GM19468 (cell line): ENCODE measurements around the gene PALLD.

Source experiments
- ATAC-seq: cut with Tn5 transposase; IDR thresholded peaks from one replicate; pipeline ENCODE4 v1.9.1; 2021; ENCODE audit warnings: mild to moderate bottlenecking, moderate library complexity, moderate number of reproducible peaks; ENCODE audit not compliant: unreplicated experiment; ENCODE audit errors: extremely low read depth

The PALLD gene

DNA sequence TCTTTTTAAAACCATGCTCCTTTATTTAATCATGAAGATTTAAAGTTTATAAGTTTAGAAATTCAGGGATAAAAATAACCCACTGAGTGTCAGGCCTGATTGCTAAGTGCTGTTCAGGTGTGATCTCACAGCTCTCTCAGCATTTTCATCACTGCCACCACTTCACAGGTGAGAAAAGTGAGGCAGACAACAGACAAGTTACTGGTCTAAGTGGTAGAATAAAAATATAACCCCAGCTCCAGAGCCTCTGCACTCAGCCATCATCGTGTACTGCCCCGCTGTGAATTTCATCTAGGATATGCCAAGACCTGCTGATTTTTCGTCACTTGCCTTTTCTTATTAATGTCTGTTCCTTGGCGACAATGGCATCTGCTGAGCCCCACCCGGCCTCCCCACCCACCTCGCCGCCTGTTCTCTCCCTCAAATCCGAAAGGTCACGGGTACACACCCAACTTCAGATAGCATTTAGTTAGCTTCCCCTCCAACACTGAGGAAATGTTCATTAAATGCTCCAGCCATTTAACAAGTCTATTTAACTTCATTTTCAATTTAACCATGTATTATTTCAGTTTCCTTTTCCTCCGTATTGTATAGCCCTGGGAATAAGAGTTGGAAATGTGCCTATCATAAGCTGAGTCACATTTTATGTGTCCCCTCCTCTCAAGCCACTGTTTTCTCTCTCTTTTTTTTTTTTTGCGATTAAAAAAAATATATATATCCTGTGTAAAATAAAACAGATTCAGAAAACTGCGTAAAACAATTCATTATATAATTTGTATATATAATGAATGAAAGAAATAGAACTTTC is 276.7 kb downstream of the PALLD start:
- ATAC-seq: no peak

DNA sequence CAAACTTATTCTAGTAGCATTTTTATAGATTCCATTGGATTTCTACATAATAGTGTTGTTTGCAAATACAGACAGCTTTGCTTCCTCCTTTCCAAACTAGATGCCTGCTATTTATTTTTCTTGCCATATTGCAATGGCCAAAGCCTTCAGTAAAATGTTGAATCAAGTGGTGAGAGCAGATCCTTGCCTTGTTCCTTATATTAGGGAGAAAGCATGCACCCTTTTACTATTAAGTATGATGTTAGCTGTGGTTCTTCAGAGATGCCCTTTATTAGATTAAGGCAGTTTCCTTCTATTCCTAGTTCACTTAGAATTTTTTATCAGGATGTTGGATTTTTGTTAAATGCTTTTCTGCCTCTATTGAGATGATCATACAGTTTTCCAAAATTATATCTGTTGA is 279.5 kb downstream of the PALLD start:
- no peak for ATAC-seq

DNA sequence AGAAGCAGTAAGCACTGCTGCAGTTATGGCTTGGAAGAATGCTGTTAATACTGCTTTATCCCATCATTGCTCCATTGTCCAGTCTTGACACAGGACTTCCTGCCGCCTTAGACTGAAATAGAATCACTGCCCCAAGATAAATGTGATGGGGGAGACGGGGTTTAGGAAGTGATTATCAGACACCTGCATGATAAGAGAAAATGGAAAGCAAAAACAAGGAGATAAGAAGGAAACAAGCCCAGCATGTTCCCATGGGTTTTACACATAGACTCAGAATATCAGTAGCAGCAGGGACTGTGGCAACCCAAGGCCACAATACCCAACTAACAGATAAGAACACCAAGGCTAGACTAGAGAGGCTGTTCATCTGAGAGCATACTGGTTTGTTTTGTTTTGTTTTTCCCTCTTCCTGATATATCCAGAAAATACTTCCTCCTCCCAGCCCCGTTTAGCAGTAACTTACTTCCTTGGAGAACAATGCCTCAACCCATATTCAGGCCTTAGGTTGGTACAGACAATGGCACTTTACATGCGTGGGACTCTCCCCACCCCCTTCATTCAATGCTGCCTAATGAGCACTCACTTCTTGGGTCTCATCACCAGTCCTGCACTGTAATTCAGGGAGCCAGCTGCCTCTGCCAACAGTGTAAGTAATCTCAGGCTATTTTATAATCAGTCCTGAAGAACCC is 280.6 kb downstream of the PALLD start:
- no peak for ATAC-seq

DNA sequence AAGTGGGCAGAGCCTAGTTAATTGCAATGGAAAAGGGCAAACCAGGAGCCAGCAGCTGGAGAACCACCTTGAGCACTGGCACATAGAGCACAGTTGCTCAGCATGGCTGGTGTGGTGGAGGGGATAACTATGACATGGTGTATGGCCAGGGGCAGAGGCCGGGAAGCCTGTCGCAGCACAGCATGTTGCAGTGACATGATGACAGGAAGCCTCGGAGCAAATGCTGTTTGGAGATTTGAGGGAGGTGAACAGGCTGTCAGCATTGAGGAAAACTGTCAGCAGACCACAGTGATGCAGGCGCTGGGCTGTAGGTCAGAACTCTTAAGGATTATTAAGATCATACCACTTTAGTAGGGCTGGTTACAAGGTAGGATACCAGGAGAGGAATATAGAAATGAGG is 284.5 kb downstream of the PALLD start:
- ATAC-seq: no peak

DNA sequence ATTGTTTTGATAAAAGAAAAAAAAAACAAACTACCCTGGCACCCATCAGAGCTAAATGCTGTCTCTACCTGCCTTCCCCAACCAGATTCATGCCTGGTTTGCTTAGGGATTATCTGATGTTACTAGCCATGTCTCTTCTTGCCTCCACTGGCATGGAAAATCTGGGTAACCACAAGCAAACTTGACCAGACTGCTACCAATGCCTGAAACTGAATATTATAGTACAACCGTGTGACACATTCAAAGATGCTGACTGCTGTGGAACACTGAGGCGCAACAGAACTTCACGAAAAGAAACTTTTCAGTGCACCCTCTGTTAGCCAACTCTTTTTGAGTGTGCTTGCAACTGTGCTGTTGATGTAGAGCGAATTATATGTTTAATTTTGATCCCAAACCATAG is 285.1 kb downstream of the PALLD start:
- ATAC-seq: no peak

DNA sequence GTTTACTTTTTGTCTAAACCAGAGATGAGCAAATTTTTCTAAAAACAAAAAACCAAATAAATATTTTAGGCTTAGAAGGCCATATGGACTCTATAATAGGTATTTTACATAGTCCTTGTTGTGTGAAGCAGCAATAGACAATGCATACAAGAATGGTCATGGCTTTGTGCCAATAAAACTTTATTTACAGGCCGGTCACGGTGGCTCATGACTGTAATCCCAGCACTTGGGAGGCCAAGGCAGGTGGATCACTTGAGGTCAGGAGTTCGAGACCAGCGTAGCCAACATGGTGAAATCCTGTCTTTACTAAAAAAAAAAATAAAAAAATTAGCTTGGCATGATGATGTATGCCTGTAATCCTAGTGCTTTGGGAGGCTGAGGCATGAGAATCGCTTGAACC is 285.6 kb downstream of the PALLD start:
- ATAC-seq: no peak

DNA sequence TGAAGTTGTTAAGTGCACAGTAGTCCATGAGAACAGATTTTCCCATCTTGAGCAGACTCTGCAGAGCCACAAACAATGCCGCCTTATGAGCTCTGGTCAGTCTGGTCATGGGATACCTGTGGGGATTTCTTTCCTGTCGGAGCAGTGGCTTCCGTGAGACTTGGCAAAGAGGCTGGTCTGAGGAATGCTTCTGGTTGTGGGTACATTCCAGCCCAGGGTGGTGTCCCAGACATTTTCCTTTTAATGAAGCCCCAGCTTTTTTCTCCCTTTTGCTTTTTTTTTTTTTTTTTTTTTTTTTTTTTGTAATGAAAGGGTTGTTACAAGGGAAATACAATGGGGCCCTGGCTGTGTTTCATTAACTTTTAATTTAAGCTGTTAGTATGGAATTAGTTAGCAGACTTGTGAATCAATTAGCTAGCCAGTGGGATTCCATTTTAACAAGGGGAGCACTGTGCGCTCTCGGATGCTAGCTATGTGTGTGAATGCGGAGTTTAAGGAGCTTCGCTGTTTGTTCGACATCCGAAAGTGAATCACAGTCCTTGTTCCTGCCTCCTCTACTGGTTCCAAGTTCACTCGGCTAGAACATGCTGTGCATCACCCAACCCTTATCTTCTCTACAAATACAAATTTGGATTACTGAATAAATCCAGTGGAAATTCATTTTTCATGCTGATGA is 288.1 kb downstream of the PALLD start:
- ATAC-seq: no peak

DNA sequence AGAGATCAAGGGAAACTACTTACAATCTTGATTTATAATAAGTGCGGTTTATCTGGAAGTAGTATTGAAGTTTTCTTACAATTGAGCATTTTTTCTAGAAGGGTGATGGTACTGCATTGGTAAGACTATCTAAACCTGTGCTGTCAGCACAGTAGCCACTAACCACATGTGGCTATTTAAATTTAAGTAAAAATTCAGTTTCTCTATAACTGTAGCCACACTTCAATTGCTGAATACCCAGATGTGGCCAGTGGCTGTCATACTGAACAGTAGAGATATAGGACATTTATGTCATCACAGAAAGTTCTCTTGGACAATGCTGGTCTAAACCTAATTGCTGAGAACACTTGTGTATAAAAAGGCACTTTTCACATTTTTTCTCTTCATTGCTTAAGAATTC is 290.5 kb downstream of the PALLD start:
- ATAC-seq: no peak

DNA sequence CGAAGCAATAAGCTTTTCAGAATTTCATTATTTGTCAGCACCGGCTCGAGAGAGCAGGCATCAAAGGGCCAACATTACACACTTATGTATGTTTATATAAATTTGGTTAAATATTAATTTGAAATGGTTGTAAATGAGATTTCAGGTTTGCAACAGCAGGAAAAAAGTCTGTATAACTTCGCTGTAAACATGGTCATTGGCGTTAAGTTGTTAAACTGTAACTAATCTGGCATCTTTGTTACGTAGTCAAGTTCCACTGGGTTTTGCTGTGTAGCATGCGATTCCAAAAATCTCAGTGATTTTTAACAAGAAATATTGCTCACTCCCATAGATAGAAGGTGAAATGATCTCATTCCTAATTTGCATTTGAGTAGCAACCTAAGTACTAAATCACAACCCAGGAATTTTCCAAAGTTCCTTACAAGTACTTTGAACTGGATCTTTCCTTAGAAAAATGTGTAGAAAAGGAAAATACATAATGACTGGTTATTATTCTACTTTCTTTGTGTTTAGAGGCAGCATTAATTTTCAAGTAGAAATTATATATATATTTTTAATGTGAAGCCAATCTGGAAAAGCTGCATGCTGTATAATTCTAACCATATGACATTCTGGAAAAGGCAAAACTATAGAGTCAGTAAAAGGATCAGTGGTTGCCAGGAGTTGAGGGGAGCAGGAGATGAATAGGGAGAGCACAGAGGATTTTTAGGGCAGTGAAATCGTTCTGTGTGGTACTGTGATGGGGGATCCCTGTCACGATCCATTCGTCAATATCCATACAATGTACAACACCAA is 291.1 kb downstream of the PALLD start:
- no peak for ATAC-seq

DNA sequence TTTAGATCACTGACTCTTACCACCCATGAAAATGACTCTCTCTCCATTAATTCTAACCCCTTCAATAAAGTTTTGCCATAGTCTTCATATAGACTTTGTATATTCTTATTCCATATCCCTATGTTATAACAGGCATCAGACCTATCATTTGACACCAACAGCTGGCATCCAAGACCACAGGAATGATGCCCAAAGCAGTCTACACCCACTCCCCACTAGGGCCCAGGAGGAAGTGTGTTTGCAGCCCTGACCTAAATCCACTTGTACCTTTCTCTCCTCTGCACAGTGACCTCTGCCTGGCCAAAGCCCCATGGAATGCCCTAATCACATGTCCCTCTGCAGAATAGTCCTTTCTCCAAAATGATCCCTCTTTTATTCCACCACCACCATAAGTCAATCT is 294.0 kb downstream of the PALLD start:
- no peak for ATAC-seq

DNA sequence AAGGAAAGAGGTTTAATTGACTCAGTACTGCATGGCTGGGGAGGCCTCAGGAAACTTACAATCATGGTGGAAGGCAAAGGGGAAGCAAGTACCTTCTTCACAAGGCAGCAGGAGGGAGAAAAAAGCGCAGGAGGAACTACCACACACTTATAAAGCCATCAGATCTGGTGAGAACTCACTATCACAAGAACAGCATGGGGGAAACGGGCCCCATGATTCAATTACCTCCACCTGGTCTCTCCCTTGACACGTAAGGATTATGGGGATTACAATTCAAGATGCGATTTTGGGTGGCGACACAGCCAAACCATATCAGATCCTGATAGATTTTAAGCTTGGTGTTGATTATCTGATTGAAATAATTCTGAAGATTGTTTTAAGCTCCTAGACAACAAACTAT is 294.5 kb downstream of the PALLD start:
- ATAC-seq: no peak

DNA sequence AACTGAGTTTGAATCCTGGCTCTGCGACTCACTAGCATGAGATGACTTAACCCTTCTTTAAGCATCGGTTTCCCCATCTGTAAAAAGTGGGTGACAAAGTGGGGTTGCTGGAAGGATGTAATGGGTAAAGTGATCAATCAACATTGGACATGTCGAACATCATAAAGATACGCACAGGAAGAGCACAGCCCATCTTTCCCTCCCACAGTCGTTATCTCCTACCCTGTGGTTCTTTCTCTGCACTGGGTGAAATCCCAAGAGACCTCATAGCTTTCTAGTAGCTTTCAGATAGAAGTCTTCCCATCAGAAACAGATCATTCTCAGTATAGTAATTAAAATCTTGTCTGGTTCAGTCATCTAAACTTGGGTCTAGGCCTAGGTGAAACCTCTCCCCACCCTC is 296.7 kb downstream of the PALLD start:
- ATAC-seq: no peak

DNA sequence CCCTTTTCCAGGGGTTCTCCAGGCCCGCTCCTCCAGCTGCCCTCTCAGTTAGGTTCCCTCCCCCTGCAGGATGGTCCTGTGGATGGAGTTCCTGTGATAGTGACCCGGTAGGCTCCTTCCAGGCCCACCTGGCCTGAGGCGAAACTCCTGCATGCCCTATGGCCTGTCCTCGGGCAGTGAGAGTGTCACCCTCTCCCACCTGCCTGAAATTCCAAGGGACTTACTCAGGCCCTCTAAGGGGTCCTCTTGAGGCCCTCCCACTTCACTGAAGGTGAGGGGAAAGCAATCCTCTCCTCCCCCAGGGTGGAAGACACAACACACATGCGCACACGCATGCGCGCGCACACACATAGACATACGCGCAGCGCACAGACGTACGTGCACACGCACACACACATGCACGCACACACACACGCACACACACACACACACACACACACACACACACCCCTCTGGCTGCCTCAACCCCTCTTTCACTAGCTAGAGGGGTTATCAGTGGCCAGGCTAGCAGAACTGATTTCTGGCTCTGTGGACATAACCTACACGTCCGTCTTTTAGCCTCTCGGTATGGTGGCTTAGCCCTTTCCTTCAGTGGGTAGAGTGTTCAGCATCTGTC is 297.3 kb downstream of the PALLD start:
- ATAC-seq: no peak

DNA sequence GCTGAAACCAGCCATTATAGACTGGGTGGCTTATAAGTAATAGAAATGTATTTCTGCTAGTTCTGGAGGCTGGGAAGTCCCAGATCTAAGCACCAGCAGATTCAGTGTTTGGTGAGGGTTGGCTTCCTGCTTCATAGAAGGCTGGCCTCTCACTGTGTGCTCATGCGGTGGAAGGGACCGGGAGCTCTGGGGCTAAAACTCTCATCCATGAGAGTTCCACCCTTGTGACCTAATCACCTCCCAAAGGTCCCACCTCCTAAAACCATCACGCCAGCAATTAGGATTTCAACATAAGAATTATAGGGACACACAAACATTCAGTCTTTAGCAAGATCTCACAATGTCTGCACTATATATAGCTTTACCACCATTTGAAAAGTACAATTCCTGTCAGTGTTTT is 298.0 kb downstream of the PALLD start:
- ATAC-seq: no peak

DNA sequence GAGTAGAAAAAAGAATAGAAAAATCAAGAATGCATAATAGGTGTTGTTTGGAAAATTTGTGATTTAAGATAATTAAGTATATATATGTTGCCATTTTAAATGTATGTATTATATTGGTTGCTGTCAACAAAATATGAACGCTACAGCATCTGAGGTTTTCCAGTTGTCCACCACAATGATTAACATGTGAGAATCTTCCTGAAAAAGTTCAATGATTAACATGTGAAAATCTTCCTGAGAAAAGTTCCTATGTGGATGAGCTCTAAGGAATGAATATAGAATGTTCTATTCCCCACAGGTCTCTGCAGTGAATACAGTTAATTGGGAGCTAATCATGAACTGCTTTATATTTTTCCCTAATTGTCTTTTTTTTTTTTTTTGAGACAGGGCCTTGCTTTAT is 298.5 kb downstream of the PALLD start:
- no peak for ATAC-seq

DNA sequence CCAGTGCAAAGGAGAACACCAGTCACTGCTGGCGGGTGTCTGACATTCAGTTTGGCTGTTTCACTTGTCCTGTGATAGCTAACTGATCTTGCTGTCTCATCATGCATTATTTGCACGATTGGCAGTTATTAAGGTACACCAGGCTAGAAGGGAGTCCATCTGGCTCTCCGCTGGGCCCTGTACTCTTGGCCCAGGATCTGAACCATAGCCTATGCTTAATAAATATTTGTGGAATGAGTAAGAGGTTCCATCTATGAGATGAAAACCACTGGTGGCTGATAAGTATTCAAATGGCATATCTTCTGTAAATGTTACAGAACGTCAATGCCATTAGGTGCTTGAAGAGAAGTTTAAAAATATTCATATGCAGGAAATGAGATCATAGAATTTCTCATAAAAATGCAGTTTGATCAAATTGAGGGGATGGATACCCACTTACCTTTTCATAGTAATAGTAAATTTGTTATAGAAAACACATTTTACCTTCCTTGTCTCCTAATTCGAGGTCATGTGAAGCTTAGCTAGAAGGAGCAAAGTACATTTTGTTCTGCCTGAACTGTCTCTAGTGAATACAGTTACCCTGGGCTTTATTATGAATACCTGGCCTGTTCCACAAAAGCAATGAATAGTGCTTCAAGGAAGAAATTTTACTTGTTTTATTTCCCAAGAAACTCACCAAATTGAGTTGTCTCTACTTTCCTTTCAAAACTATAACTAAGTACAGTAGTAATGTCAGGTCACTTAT is 299.7 kb downstream of the PALLD start:
- ATAC-seq: no peak

DNA sequence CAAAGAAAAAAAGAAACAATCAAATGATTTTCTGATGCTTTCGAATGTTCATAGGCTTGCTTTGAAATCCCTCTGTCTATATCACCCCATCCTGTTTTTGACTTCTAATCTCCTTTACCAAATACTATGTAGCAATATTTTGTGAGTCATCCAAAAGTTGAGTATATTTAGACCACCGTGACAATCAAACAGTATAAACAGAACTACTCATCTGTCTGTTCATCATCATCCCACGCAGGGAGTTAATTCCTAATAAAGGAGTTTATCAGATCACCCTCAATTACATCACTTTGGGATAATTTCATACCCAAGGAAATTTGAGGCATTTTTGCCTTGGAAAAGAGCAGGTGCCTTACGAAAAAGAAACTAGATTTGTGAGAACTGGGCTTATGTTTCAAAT is 300.3 kb downstream of the PALLD start:
- ATAC-seq: no peak

DNA sequence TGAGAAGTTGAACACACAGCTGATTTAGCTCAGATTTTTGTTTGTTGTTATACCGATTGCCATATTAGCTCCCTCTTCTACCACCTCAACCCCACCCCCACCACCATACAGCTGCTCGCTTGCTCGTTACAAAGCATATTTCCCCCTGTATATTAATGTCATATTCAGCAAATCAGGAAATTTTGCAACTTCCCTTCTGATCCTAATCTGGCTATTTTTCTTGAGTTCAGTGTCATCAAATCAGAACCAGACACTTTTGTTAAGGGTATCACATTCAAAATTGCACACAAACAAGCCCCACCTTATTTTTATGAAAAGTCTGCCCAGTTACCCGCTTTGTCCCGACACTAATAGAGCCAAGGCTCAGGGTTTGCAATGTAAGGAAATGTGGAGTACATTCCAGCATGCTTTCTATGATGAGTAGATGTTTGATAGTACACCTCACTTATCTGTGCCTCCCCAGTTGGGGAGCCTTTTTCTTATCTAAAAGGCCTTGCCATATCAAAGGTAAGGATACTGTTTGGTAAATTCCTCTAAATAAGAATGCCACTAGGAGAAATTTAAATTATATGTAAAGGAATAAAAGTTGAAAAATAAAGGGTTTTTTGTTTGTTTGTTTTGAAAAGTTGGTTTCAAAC is 301.0 kb downstream of the PALLD start:
- no peak for ATAC-seq

DNA sequence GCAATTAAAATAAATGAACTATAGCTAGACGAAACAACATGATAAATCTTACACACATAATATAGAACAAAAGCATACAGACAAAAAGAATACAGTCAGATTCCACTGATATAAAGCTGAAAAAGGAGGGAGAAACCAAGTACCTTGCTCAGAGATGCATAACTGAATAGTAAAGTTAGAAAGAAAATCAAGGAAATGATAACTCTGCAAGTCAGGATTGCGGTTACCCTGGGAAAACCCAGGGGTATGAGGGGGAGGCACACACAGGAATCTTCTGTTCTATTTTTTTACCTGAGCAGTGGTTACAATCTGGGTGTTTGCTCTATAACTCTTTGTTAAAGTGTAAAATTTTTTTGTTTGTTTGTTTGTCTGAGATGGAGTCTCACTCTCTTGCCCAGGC is 304.1 kb downstream of the PALLD start:
- ATAC-seq: no peak
